Activated CD8-positive, alpha-beta memory T cell treated with anti-CD3 and anti-CD28 coated beads for 4 hours (primary cell): ENCODE data around the gene DPYSL4.

Experiments used
- DNase-seq, 2 donors: peaks; one replicate each; pipeline ENCODE4 v3.0.0-alpha.2; 2020; ENCODE audit warnings: low read depth in 2 of 2

Gene DPYSL4

GRCh38 chr10:132226586-132227405 lies 40.0 kb downstream of the DPYSL4 start:
- DNase-seq = no peak

- no peak for DNase-seq
Observed at GRCh38 chr10:132227851-132228390, 41.2 kb downstream of the DPYSL4 start.

GRCh38 chr10:132228616-132229015 lies 41.9 kb downstream of the DPYSL4 start:
- DNase-seq = no peak

GRCh38 chr10:132229096-132229495 lies 42.3 kb downstream of the DPYSL4 start:
- no peak for DNase-seq

- DNase-seq = no peak
Observed at GRCh38 chr10:132229834-132230556, 43.2 kb downstream of the DPYSL4 start.

GRCh38 chr10:132230557-132231210 lies 43.9 kb downstream of the DPYSL4 start:
- no peak for DNase-seq

- no peak for DNase-seq
Observed at GRCh38 chr10:132231656-132232022, 44.9 kb downstream of the DPYSL4 start.

- DNase-seq = no peak
Observed at GRCh38 chr10:132232023-132232951, 45.5 kb downstream of the DPYSL4 start.

GRCh38 chr10:132232981-132233380 lies 46.2 kb downstream of the DPYSL4 start:
- no peak for DNase-seq

- no peak for DNase-seq
Observed at GRCh38 chr10:132233501-132234085, 46.8 kb downstream of the DPYSL4 start.

- no peak for DNase-seq
Observed at GRCh38 chr10:132234860-132235259, 48.1 kb downstream of the DPYSL4 start.

- no peak for DNase-seq
Observed at GRCh38 chr10:132236161-132236560, 49.4 kb downstream of the DPYSL4 start.

GRCh38 chr10:132236881-132237280 lies 50.1 kb downstream of the DPYSL4 start:
- DNase-seq = no peak

GRCh38 chr10:132237396-132237795 lies 50.6 kb downstream of the DPYSL4 start:
- no peak for DNase-seq

- no peak for DNase-seq
Observed at GRCh38 chr10:132237871-132238270, 51.1 kb downstream of the DPYSL4 start.

GRCh38 chr10:132238371-132239125 lies 51.8 kb downstream of the DPYSL4 start:
- DNase-seq = no peak

GRCh38 chr10:132239126-132240031 lies 52.6 kb downstream of the DPYSL4 start:
- no peak for DNase-seq

GRCh38 chr10:132240156-132240555 lies 53.4 kb downstream of the DPYSL4 start:
- no peak for DNase-seq

GRCh38 chr10:132240581-132240980 lies 53.8 kb downstream of the DPYSL4 start:
- no peak for DNase-seq
